Measurements from ENCODE around the gene EFNA5.

GRCh38 chr5:107567901-107568671, 102.7 kb downstream of the EFNA5 start:
- TF ChIP-seq EZH2 (conservative IDR thresholded peaks at IDR 0.05; ENCODE audit: low read depth, low read length) = no peak
- no peak for TF ChIP-seq MTA3 (CRISPR knock-in tag; IDR thresholded peaks at IDR 0.05)
- TF ChIP-seq CREM (IDR thresholded peaks at IDR 0.05) = no peak
- TF ChIP-seq CREM (CRISPR knock-in tag; IDR thresholded peaks at IDR 0.05) = no peak
- TF ChIP-seq ZNF10 (CRISPR knock-in tag; IDR thresholded peaks at IDR 0.05; ENCODE audit: borderline replicate concordance, low read depth) = no peak
- no peak for TF ChIP-seq POLR2A (IDR thresholded peaks at IDR 0.05; ENCODE audit: insufficient read depth in 1 of 2, low read depth in 2 of 2, low read length in 2 of 2)
- TF ChIP-seq ATF2 (CRISPR knock-in tag; IDR thresholded peaks at IDR 0.05) = no peak

Measured in HepG2 (cell line).